Liver (tissue), 3 donors: ENCODE measurements around the gene FBXO21.

Experiments used
- CTCF ChIP-seq: fragments of 150-350 bp; IDR thresholded peaks from 2 replicates; pipeline ENCODE4 v1.5.1; 2017; ENCODE audit warnings: improper control_type of control experiment, low read depth, low read length; ENCODE audit not compliant: missing input control
- RXRA ChIP-seq, 2 donors: IDR thresholded peaks; 2 replicates each; pipeline ENCODE4 v1.6.1; 2017 to 2018; ENCODE audit warnings: antibody characterized with exemption in 2 of 2, mild to moderate bottlenecking in 1 of 2
- SP1 ChIP-seq: IDR thresholded peaks from 2 replicates; pipeline ENCODE4 v1.6.1; 2018; ENCODE audit warnings: antibody characterized with exemption, mild to moderate bottlenecking
- ZBTB33 ChIP-seq: IDR thresholded peaks from 2 replicates; pipeline ENCODE4 v1.6.1; 2016; ENCODE audit warnings: antibody characterized with exemption
- TF ChIP-seq, protein P1 (sequence below): IDR thresholded peaks from 2 replicates; pipeline ENCODE4 v1.6.1; 2016; ENCODE audit warnings: antibody characterized with exemption
- TF ChIP-seq, protein P2 (sequence below): IDR thresholded peaks from 2 replicates; pipeline ENCODE4 v1.6.1; 2016; ENCODE audit warnings: antibody characterized with exemption
- donor health status: healthy.
- donor health status: healthy.

GRCh38 chr12:117102800-117103181, 87.5 kb downstream of the FBXO21 start:
- TF ChIP-seq ZBTB33, result no peak
- TF ChIP-seq CTCF, result no peak
- no peak for TF ChIP-seq SP1
- TF ChIP-seq, protein P1, sequence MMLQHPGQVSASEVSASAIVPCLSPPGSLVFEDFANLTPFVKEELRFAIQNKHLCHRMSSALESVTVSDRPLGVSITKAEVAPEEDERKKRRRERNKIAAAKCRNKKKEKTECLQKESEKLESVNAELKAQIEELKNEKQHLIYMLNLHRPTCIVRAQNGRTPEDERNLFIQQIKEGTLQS, result no peak
- TF ChIP-seq RXRA (IDR thresholded peaks at IDR 0.05), result no peak
- TF ChIP-seq, protein P2, sequence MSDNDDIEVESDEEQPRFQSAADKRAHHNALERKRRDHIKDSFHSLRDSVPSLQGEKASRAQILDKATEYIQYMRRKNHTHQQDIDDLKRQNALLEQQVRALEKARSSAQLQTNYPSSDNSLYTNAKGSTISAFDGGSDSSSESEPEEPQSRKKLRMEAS, result no peak
